Daoy (cell line): ENCODE measurements around the gene AREL1. TPM values are rescaled to one million over a fixed set of nuclear protein-coding genes. Genes with fewer than 3 reads are reported as not detected.
"Not testable (repeated sequence)": the region's sequence is repeated elsewhere in the genome, so short reads cannot be mapped to it uniquely, and the experiment has no call there.

Source experiments
- DNase-seq: peaks from one replicate; pipeline ENCODE4 v3.0.0-alpha.2; 2015; ENCODE audit warnings: low read depth
- total RNA-seq: library from RNA; depleted of rRNA; stranded (reverse); fragments of >200 nt; shearing (Covaris generic); gene quantifications from 2 replicates; pipeline ENCODE4 v1.2.3, GENCODE V29; 2014; rRNA removed

The AREL1 gene
- 24.6 and 27.9 TPM in 2 replicates for total RNA-seq

GRCh38 chr14:74712499-74713394 lies at the start of gene AREL1, which contains the start of gene FCF1:
Gene AREL1, minus strand, starts transcription at chr14:74713080. Its CDS starts 27,465 bp downstream, at chr14:74685615.
Gene FCF1, plus strand, starts transcription at chr14:74713144. Its CDS starts 54 bp downstream, at chr14:74713198.
- peak; percentile 88 for DNase-seq

- DNase-seq = not testable (repeated sequence)
These were observed 45.6 kb upstream of the AREL1 start for GRCh38 chr14:74758505-74758904.

- no peak for DNase-seq
These were observed 43.4 kb upstream of the AREL1 start for GRCh38 chr14:74756326-74756725.

GRCh38 chr14:74754899-74755298 lies 42.0 kb upstream of the AREL1 start:
- peak; percentile 14 for DNase-seq

- no peak for DNase-seq
These were observed 41.3 kb upstream of the AREL1 start for GRCh38 chr14:74754157-74754556.

GRCh38 chr14:74747237-74747636 lies 34.4 kb upstream of the AREL1 start:
- no peak for DNase-seq

- no peak for DNase-seq
These were observed 26.6 kb upstream of the AREL1 start for GRCh38 chr14:74739293-74740030.

- DNase-seq = peak; percentile 17
These were observed 25.0 kb upstream of the AREL1 start for GRCh38 chr14:74737753-74738325.

- no peak for DNase-seq
These were observed 22.2 kb upstream of the AREL1 start for GRCh38 chr14:74735125-74735524.

- no peak for DNase-seq
These were observed 20.3 kb upstream of the AREL1 start for GRCh38 chr14:74733221-74733620.

GRCh38 chr14:74732387-74732786 lies 19.5 kb upstream of the AREL1 start:
- DNase-seq = no peak

GRCh38 chr14:74723134-74723533 lies 10.3 kb upstream of the AREL1 start:
- DNase-seq = no peak

- DNase-seq = no peak
These were observed 7.6 kb upstream of the AREL1 start for GRCh38 chr14:74720526-74720925.

- no peak for DNase-seq
These were observed 485 bp upstream of the AREL1 start for GRCh38 chr14:74713395-74713735.

GRCh38 chr14:74711651-74712050 lies 1.2 kb downstream of the AREL1 start:
- DNase-seq = no peak

GRCh38 chr14:74710480-74710879 lies 2.4 kb downstream of the AREL1 start:
- no peak for DNase-seq

GRCh38 chr14:74705613-74706500 lies 7.0 kb downstream of the AREL1 start:
- peak; percentile 10 for DNase-seq

- DNase-seq = no peak
These were observed 8.2 kb downstream of the AREL1 start for GRCh38 chr14:74704656-74705055.

- no peak for DNase-seq
These were observed 9.8 kb downstream of the AREL1 start for GRCh38 chr14:74703043-74703442.

- DNase-seq = no peak
These were observed 10.6 kb downstream of the AREL1 start for GRCh38 chr14:74702293-74702692.

GRCh38 chr14:74698465-74698864 lies 14.4 kb downstream of the AREL1 start:
- DNase-seq = no peak
